GM21390 (cell line): ENCODE data around the gene CECR2.
"Not testable (repeated sequence)": the region's sequence is repeated elsewhere in the genome, so short reads cannot be mapped to it uniquely, and the experiment has no call there.

Source experiments
- ATAC-seq: cut with Tn5 transposase; IDR thresholded peaks from one replicate; pipeline ENCODE4 v1.9.1; 2021; ENCODE audit not compliant: unreplicated experiment

The CECR2 gene

GRCh38 chr22:17562906-17563870 is 193.9 kb downstream of the CECR2 start, which contains the start of gene SLC25A18:
SLC25A18 (plus strand) TSS chr22:17563498; CDS start chr22:17579945, 16,447 bp downstream.
- ATAC-seq: no peak

GRCh38 chr22:17563936-17564391 is 194.7 kb downstream of the CECR2 start:
- no peak for ATAC-seq

GRCh38 chr22:17566016-17566687 is 196.9 kb downstream of the CECR2 start:
- not testable (repeated sequence) for ATAC-seq

GRCh38 chr22:17566776-17567175 is 197.5 kb downstream of the CECR2 start:
- no peak for ATAC-seq

- ATAC-seq: no peak
Observed at GRCh38 chr22:17569971-17570511, 200.8 kb downstream of the CECR2 start.

- no peak for ATAC-seq
Observed at GRCh38 chr22:17570851-17571631, 201.8 kb downstream of the CECR2 start.

- no peak for ATAC-seq
Observed at GRCh38 chr22:17575151-17575550, 205.9 kb downstream of the CECR2 start.

- no peak for ATAC-seq
Observed at GRCh38 chr22:17575681-17576080, 206.4 kb downstream of the CECR2 start.

GRCh38 chr22:17576470-17576869 is 207.2 kb downstream of the CECR2 start:
- no peak for ATAC-seq

GRCh38 chr22:17578136-17578754 is 209.0 kb downstream of the CECR2 start:
- no peak for ATAC-seq

- no peak for ATAC-seq
Observed at GRCh38 chr22:17579535-17579981, 210.3 kb downstream of the CECR2 start.

GRCh38 chr22:17580441-17581031 is 211.3 kb downstream of the CECR2 start:
- no peak for ATAC-seq

- ATAC-seq: no peak
Observed at GRCh38 chr22:17581056-17581455, 211.8 kb downstream of the CECR2 start.

GRCh38 chr22:17581631-17582030 is 212.4 kb downstream of the CECR2 start:
- no peak for ATAC-seq

- ATAC-seq: no peak
Observed at GRCh38 chr22:17583151-17583550, 213.9 kb downstream of the CECR2 start.

- ATAC-seq: no peak
Observed at GRCh38 chr22:17586831-17587440, 217.7 kb downstream of the CECR2 start.

- no peak for ATAC-seq
Observed at GRCh38 chr22:17587629-17588028, 218.4 kb downstream of the CECR2 start.

GRCh38 chr22:17588606-17589005 is 219.3 kb downstream of the CECR2 start:
- no peak for ATAC-seq

GRCh38 chr22:17589810-17590375 is 220.6 kb downstream of the CECR2 start:
- ATAC-seq: no peak
